Tibial nerve (tissue), 4 donors: ENCODE measurements around the gene RNF145.

Experiments used
- CTCF ChIP-seq, 5 experiments: fragments of 200-600 bp in 3 of 5; fragments of 450-650 bp in 2 of 5; sonication (generic) in 3 of 5; IDR thresholded peaks; one replicate each; pipeline ENCODE4 v1.5.1; 2016 to 2019; ENCODE audit warnings: antibody characterized with exemption in 5 of 5, mild to moderate bottlenecking in 3 of 5, moderate library complexity in 2 of 5
- EP300 ChIP-seq, 2 donors: sonication (generic); formaldehyde crosslinking; IDR thresholded peaks; one replicate each; pipeline ENCODE4 v1.6.1; 2017; ENCODE audit warnings: antibody characterized with exemption in 2 of 2, mild to moderate bottlenecking in 1 of 2

- no peak for TF ChIP-seq CTCF (IDR thresholded peaks at IDR 0.05)
- no peak for TF ChIP-seq EP300 (IDR thresholded peaks at IDR 0.05)
Observed at GRCh38 chr5:159120446-159120845, 88.9 kb downstream of the RNF145 start.
